GM19193 (cell line): ENCODE data around the gene TMEM238.

Source experiments
- POLR2A ChIP-seq: IDR thresholded peaks from 4 replicates; pipeline ENCODE4 v1.6.1; 2011; ENCODE audit not compliant: insufficient read depth, insufficient read length; ENCODE audit errors: extremely low read depth

TMEM238 gene

GRCh38 chr19:55345818-55346724 lies 38.0 kb downstream of the TMEM238 start:
- TF ChIP-seq POLR2A = no peak

- TF ChIP-seq POLR2A = no peak
Observed at GRCh38 chr19:55345101-55345817, 38.8 kb downstream of the TMEM238 start.

GRCh38 chr19:55344444-55344843 lies 39.6 kb downstream of the TMEM238 start:
- TF ChIP-seq POLR2A = no peak

DNA sequence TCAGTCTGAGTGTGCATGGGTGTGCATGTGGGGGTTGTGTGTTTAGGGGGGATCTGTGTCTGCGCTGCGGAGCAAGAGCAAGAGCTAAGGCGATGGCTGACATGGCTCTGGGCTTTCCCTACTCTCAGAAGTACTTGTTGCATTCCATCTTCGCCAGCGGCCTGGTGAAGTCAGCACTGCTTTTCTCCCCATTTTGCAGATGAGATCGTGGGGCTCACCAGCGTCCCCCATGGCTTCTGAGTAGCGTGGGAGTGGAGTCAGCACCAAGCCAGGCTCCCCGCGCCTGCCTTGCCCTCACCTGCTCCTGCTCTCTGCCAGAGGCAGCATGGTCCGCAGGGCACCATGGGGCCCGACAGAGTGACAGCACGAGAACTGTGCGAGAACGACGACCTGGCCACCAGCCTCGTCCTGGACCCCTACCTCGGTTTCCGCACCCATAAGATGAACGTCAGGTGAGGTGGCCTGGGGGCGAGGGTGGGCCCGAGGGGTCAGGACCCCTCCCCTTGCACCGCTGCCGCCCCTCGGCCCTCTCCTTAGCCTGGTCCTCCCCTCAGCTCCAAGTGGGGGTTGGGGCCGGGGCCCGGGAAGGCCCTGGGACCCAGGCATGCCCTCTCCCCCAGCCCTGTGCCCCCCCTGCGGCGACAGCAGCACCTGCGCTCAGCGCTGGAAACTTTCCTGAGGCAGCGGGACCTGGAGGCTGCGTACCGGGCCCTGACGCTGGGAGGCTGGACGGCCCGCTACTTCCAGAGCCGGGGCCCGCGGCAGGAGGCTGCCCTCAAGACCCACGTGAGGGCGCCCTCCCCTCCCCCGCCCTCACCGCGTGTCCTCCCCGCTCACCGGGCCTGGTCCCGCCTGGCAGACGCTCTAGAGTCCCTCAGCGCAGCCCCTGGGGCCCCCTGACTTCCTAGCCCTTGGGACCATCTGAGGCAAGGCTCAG lies 42.2 kb downstream of the TMEM238 start:
- no peak for TF ChIP-seq POLR2A

DNA sequence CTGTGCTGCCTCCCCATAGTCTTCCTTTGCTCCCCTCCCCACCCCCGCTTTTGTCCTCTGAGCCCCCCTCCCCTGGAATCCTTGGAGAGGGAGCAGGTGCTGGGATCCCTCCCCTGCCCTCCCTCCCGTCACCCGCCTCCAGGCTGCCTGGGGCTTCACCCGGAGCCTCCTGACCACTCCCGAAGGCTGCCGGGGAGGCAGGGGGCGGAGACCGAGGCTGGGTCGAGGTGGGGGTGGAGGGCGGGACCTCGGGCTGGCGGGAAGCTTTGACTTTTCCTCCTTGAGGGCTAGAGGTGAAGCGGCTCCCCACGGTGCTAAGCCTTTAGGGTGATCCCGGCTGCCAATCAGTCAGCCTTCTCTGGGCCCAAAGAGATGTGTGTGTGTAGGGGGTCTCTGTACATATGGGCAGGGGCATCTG lies 42.9 kb downstream of the TMEM238 start:
- TF ChIP-seq POLR2A = no peak

GRCh38 chr19:55340784-55341147 lies 43.3 kb downstream of the TMEM238 start:
- no peak for TF ChIP-seq POLR2A

DNA sequence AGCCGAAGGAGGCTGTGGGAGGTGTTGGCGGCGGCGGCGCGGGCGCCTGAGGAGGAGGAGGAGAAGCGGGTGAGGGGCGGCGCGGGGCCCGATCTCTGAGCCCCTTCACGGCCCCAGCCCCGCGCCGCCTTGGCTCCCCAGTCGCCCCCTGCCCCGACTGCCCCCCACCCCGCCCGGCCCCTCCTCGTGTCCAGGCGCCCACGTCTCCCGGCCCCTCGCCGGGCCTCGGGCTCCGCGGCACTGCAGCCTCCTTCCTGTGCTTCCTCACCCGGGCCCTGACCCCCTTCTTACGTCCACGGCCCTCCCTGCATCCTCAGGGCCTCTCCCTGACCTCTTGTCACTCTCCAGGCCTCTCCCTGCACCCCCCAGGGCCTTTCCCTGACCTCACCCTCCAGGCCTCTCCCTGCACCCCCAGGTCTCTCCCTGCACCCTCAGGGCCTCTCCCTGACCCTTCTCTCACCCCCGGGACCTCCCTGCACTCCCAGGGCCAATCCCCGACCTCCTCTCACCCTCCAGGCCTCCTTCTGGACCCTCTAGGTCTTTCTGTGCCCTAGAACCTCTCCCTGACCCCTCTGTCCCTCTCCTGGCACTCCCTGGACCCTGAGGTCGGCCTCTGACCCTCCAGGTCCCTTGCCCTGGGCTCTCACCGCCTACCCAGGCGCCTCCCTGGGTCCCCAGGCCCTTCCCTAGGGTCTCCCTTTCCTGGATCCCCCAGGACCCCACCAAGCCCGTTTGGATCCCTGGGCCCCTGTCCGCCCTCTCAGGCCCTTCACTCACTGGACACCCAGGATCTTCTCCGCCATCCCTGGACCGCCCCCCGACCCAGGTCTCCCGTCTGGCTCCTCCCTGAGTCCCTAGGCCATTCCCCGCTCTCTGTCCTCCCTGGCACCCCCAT lies 44.0 kb downstream of the TMEM238 start:
- peak; percentile 66 for TF ChIP-seq POLR2A

DNA sequence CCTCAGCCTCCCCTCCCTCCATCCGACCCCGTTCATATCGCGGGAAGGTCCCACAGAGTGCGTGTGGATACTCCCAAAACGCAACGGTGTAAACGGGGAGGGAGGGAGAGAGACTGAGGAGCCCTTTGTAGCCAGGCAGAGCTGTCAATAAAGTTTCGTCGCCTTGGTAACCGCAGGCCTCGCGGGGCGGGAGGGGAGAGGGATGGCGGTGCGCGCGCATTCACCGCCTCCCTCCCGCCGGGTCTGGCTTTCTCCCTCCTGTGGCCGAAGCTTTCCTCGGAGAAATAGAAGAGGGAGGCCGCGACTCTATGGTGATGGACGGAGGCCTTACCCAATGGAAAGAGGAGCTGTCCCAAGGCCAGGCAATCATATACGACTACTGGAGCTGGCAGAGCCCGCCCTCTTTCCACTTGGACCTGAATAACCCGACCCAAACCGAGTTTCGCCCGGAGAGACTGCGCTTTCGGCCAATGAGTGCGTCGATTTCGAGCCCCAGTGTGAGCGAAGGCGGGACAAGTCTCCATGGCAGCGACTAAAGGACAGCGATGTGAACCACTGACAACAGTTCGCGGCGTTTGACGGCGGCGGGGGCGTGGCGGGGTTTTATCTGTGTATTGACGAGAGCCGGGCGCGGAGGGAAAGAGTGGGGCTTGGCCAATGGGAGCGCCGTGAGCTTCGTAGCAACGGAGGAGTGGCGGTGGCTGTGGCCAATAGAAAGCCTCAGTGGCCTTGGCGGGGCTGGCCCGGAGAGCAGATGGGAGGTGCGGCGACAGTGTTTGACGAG lies 44.8 kb downstream of the TMEM238 start, which contains the start of gene KMT5C:
Gene KMT5C, plus strand, starts transcription at position 772 of the 784 bp plus-strand sequence. CDS start 2,061 bp downstream, outside the sequence.
- peak; percentile 25 for TF ChIP-seq POLR2A

DNA sequence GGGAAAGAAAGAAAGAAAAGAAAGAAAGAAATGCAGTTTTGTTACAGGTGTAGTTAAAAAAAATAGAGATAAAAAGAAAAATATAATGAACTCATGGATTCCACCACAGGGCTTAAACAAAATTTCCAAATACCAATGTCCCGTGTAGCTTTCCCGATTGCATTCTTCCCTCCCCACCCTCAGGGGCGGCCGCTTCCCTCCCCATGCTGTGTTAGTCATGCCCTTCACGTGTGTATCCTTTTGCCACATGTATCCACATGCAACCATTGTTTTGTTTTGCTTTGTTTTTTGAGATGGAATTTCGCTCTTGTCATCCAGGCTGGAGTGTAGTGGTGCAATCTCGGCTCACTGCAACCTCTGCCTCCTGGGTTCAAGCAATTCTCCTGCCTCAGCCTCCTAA lies 48.0 kb downstream of the TMEM238 start:
- no peak for TF ChIP-seq POLR2A

GRCh38 chr19:55333870-55334269 lies 50.2 kb downstream of the TMEM238 start:
- TF ChIP-seq POLR2A = no peak
